H1 (cell line): ENCODE measurements around the gene ZFP64. TPM values are rescaled to one million over a fixed set of nuclear protein-coding genes. Genes with fewer than 3 reads are reported as not detected.

Experiments
- CBX5 ChIP-seq: fragments of 300-800, 300-1000 bp; sonication (generic); IDR thresholded peaks from 2 replicates; pipeline ENCODE4 v1.7.1; 2016; ENCODE audit warnings: antibody characterized with exemption, low read length, low read depth
- CEBPB ChIP-seq: IDR thresholded peaks from 2 replicates; pipeline ENCODE4 v1.6.1; 2012; ENCODE audit warnings: low read depth, low read length
- EZH2 ChIP-seq: fragments of 200-600 bp; sonication (generic); IDR thresholded peaks from 2 replicates; pipeline ENCODE4 v1.7.1; 2012; ENCODE audit warnings: low read depth, mild to moderate bottlenecking, moderate library complexity, low read length, inconsistent platforms; ENCODE audit not compliant: severe bottlenecking
- GTF2F1 ChIP-seq: IDR thresholded peaks from 2 replicates; pipeline ENCODE4 v1.6.1; 2012; ENCODE audit warnings: low read depth, low read length, improper control_type of control experiment, borderline replicate concordance
- HDAC2 ChIP-seq, 2 experiments: fragments of 300-600 bp in 1 of 2; sonication (generic) in 1 of 2; IDR thresholded peaks; 2 replicates each; pipeline ENCODE4 v1.6.1; 2011 to 2012; ENCODE audit warnings: low read depth in 2 of 2, low read length in 2 of 2, mild to moderate bottlenecking in 2 of 2, moderate library complexity in 2 of 2, borderline replicate concordance in 1 of 2, inconsistent platforms in 1 of 2
- KDM1A ChIP-seq: fragments of 200-600, 300-600 bp; sonication (generic); IDR thresholded peaks from 2 replicates; pipeline ENCODE4 v1.7.1; 2016; ENCODE audit warnings: mild to moderate bottlenecking, low read length, borderline replicate concordance
- POLR2AphosphoS5 ChIP-seq: IDR thresholded peaks from 2 replicates; pipeline ENCODE4 v1.6.1; 2011; ENCODE audit warnings: low read depth, low read length
- SP1 ChIP-seq: IDR thresholded peaks from 2 replicates; pipeline ENCODE4 v1.6.1; 2011; ENCODE audit warnings: low read depth, low read length
- SP2 ChIP-seq: IDR thresholded peaks from 2 replicates; pipeline ENCODE4 v1.6.1; 2012; ENCODE audit warnings: mild to moderate bottlenecking, low read length, inconsistent platforms
- polyA plus RNA-seq, 7 experiments: library from polyadenylated mRNA; depleted of rRNA in 3 of 7; stranded (reverse) in 5 of 7; unstranded in 2 of 7; fragments of >200 nt in 5 of 7; fragments of 200-250 nt in 2 of 7; gene quantifications; 1 replicate in 5 of 7; 2 replicates in 1 of 7; 4 replicates in 1 of 7; pipeline versions ENCODE4 v1.2.1 to v1.2.3, GENCODE V29; 2011 to 2013; ENCODE audit warnings: missing spikeins in 2 of 7, mixed read lengths in 2 of 7
- total RNA-seq: library from RNA; stranded (reverse); fragmentation: NEBNext Ultra II Directional; extraction: Animal tissue kit (Norgen Biotek cat#: 25700); gene quantifications from 2 replicates; pipeline ENCODE4 v1.2.1, GENCODE V29; 2021
- TF ChIP-seq, protein P1 (sequence below): fragments of 300-600 bp; sonication (generic); IDR thresholded peaks from 2 replicates; pipeline ENCODE4 v1.7.1; 2012; ENCODE audit warnings: low read length, moderate library complexity, mild to moderate bottlenecking, inconsistent platforms; ENCODE audit not compliant: insufficient replicate concordance

Gene ZFP64
- total and polyA plus RNA-seq, 2 of the 8 experiments (the other 6 are each of a cell fraction or from before 2014, with no cell fraction given), result 25.3 to 43.7 TPM

DNA sequence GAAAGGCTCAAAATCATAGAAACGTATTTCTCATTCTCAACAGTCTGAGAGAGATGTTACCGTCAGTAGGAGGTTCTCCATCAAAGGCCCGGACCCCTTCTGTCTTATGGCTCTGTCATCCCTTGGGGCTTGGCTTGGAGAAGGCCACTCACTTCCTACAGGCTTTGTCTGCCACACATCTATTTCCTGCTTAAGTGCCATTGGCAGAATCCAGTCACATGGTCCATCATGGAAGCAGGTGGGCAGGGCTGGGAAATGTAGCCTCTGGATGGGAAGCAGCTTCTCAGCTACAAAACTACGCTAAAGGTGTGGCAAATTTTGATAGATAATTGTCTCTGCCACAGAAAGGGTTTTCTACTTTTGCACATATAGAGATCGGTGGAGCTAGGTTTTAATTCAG, 12.6 kb upstream of the ZFP64 start (continued):
- TF ChIP-seq, protein P1, sequence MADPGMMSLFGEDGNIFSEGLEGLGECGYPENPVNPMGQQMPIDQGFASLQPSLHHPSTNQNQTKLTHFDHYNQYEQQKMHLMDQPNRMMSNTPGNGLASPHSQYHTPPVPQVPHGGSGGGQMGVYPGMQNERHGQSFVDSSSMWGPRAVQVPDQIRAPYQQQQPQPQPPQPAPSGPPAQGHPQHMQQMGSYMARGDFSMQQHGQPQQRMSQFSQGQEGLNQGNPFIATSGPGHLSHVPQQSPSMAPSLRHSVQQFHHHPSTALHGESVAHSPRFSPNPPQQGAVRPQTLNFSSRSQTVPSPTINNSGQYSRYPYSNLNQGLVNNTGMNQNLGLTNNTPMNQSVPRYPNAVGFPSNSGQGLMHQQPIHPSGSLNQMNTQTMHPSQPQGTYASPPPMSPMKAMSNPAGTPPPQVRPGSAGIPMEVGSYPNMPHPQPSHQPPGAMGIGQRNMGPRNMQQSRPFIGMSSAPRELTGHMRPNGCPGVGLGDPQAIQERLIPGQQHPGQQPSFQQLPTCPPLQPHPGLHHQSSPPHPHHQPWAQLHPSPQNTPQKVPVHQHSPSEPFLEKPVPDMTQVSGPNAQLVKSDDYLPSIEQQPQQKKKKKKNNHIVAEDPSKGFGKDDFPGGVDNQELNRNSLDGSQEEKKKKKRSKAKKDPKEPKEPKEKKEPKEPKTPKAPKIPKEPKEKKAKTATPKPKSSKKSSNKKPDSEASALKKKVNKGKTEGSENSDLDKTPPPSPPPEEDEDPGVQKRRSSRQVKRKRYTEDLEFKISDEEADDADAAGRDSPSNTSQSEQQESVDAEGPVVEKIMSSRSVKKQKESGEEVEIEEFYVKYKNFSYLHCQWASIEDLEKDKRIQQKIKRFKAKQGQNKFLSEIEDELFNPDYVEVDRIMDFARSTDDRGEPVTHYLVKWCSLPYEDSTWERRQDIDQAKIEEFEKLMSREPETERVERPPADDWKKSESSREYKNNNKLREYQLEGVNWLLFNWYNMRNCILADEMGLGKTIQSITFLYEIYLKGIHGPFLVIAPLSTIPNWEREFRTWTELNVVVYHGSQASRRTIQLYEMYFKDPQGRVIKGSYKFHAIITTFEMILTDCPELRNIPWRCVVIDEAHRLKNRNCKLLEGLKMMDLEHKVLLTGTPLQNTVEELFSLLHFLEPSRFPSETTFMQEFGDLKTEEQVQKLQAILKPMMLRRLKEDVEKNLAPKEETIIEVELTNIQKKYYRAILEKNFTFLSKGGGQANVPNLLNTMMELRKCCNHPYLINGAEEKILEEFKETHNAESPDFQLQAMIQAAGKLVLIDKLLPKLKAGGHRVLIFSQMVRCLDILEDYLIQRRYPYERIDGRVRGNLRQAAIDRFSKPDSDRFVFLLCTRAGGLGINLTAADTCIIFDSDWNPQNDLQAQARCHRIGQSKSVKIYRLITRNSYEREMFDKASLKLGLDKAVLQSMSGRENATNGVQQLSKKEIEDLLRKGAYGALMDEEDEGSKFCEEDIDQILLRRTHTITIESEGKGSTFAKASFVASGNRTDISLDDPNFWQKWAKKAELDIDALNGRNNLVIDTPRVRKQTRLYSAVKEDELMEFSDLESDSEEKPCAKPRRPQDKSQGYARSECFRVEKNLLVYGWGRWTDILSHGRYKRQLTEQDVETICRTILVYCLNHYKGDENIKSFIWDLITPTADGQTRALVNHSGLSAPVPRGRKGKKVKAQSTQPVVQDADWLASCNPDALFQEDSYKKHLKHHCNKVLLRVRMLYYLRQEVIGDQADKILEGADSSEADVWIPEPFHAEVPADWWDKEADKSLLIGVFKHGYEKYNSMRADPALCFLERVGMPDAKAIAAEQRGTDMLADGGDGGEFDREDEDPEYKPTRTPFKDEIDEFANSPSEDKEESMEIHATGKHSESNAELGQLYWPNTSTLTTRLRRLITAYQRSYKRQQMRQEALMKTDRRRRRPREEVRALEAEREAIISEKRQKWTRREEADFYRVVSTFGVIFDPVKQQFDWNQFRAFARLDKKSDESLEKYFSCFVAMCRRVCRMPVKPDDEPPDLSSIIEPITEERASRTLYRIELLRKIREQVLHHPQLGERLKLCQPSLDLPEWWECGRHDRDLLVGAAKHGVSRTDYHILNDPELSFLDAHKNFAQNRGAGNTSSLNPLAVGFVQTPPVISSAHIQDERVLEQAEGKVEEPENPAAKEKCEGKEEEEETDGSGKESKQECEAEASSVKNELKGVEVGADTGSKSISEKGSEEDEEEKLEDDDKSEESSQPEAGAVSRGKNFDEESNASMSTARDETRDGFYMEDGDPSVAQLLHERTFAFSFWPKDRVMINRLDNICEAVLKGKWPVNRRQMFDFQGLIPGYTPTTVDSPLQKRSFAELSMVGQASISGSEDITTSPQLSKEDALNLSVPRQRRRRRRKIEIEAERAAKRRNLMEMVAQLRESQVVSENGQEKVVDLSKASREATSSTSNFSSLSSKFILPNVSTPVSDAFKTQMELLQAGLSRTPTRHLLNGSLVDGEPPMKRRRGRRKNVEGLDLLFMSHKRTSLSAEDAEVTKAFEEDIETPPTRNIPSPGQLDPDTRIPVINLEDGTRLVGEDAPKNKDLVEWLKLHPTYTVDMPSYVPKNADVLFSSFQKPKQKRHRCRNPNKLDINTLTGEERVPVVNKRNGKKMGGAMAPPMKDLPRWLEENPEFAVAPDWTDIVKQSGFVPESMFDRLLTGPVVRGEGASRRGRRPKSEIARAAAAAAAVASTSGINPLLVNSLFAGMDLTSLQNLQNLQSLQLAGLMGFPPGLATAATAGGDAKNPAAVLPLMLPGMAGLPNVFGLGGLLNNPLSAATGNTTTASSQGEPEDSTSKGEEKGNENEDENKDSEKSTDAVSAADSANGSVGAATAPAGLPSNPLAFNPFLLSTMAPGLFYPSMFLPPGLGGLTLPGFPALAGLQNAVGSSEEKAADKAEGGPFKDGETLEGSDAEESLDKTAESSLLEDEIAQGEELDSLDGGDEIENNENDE, result no peak
- TF ChIP-seq HDAC2 (IDR thresholded peaks at IDR 0.05; ENCODE audit: borderline replicate concordance in 1 of 2, low read depth in 2 of 2, low read length in 2 of 2), result no peak
- no peak for TF ChIP-seq POLR2AphosphoS5
- no peak for TF ChIP-seq CEBPB
- no peak for TF ChIP-seq GTF2F1
- no peak for TF ChIP-seq SP2
- TF ChIP-seq CBX5, result no peak
- TF ChIP-seq EZH2, result no peak
- no peak for TF ChIP-seq KDM1A
- TF ChIP-seq SP1, result no peak
